Measurements from ENCODE around the gene RPP21. TPM values are rescaled to one million over a fixed set of nuclear protein-coding genes. Genes with fewer than 3 reads are reported as not detected.
"Not testable (repeated sequence)": the region's sequence is repeated elsewhere in the genome, so short reads cannot be mapped to it uniquely, and the experiment has no call there.

The RPP21 gene
- total RNA-seq, 1 donor from 2014 or later = 152 TPM

GRCh38 chr6:30364591-30364990 lies 19.6 kb downstream of the RPP21 start:
- no peak overlapping the region for H3K27ac ChIP-seq
- intact Hi-C loops (cut with DNase I) = no loop called here
- no peaks in the 10 kb centered on the region for H3K36me3 ChIP-seq
- H3K27me3 ChIP-seq = no peaks in the 10 kb centered on the region
- TF ChIP-seq POLR2A (IDR thresholded peaks at IDR 0.05) (no peak), POLR2AphosphoS5 (IDR thresholded peaks at IDR 0.05; ENCODE audit: insufficient read depth in 1 of 2, low read depth in 1 of 2) (no peak), CTCF (IDR thresholded peaks at IDR 0.05) (no peak)
- no peaks in the 10 kb centered on the region for H3K9me3 ChIP-seq
- H3K4me1 ChIP-seq = no peaks in the 10 kb centered on the region
- no peak overlapping the region for H3K4me3 ChIP-seq
- no peak for DNase-seq (ENCODE audit: extremely low spot score in 2 of 2)

GRCh38 chr6:30369280-30369679 lies 24.3 kb downstream of the RPP21 start:
- H3K27me3 ChIP-seq; DNase-seq (ENCODE audit: extremely low spot score in 2 of 2); H3K4me3 ChIP-seq; H3K9me3 ChIP-seq; H3K27ac ChIP-seq; intact Hi-C loops (cut with DNase I); H3K36me3 ChIP-seq; H3K4me1 ChIP-seq: not testable (repeated sequence)

- Histone ChIP-seq H3K27me3 (no peaks in the 10 kb centered on the region), H3K36me3 (no peaks in the 10 kb centered on the region), H3K4me1 (no peaks in the 10 kb centered on the region), H3K4me3 (no peak overlapping the region), H3K9me3 (no peaks in the 10 kb centered on the region), H3K27ac (no peak overlapping the region)
- no peak for DNase-seq (ENCODE audit: extremely low spot score in 2 of 2)
- TF ChIP-seq POLR2AphosphoS5 (IDR thresholded peaks at IDR 0.05; ENCODE audit: insufficient read depth in 1 of 2, low read depth in 1 of 2) (no peak), CTCF (IDR thresholded peaks at IDR 0.05) (no peak), POLR2A (IDR thresholded peaks at IDR 0.05) (no peak)
- intact Hi-C loops (cut with DNase I) = no loop called here
These were observed 33.5 kb downstream of the RPP21 start for GRCh38 chr6:30378290-30378937.

- Histone ChIP-seq H3K27me3 (no peaks in the 10 kb centered on the region), H3K36me3 (no peaks in the 10 kb centered on the region), H3K9me3 (no peaks in the 10 kb centered on the region), H3K4me3 (no peak overlapping the region), H3K27ac (no peak overlapping the region), H3K4me1 (no peaks in the 10 kb centered on the region)
- intact Hi-C loops (cut with DNase I) = no loop called here
- TF ChIP-seq CTCF (IDR thresholded peaks at IDR 0.05) (no peak), POLR2AphosphoS5 (IDR thresholded peaks at IDR 0.05; ENCODE audit: insufficient read depth in 1 of 2, low read depth in 1 of 2) (no peak), POLR2A (IDR thresholded peaks at IDR 0.05) (no peak)
- no peak for DNase-seq (ENCODE audit: extremely low spot score in 2 of 2)
These were observed 35.5 kb downstream of the RPP21 start for GRCh38 chr6:30380464-30380863.

GRCh38 chr6:30386166-30386565 lies 41.2 kb downstream of the RPP21 start:
- Histone ChIP-seq H3K36me3 (no peaks in the 10 kb centered on the region), H3K27me3 (no peaks in the 10 kb centered on the region), H3K4me3 (no peak overlapping the region), H3K9me3 (no peaks in the 10 kb centered on the region), H3K4me1 (no peaks in the 10 kb centered on the region), H3K27ac (no peak overlapping the region)
- TF ChIP-seq CTCF (IDR thresholded peaks at IDR 0.05) = no peak
- no peak for TF ChIP-seq POLR2A (IDR thresholded peaks at IDR 0.05)
- TF ChIP-seq POLR2AphosphoS5 (IDR thresholded peaks at IDR 0.05; ENCODE audit: insufficient read depth in 1 of 2, low read depth in 1 of 2) = no peak
- intact Hi-C loops (cut with DNase I) = no loop called here
- DNase-seq (ENCODE audit: extremely low spot score in 2 of 2) = no peak
